CD4-positive, alpha-beta T cell treated with Interleukin-4 for 1 hour (primary cell): ENCODE measurements around the gene CLDN6.

ENCODE experiments used
- DNase-seq, 2 donors: peaks; one replicate each; pipeline ENCODE4 v3.0.0-alpha.2; 2020 to 2022

Gene CLDN6

GRCh38 chr16:2983706-2984136 lies 34.3 kb downstream of the CLDN6 start:
- DNase-seq = peak; percentile 69

GRCh38 chr16:2982402-2982801 lies 35.6 kb downstream of the CLDN6 start:
- no peak for DNase-seq

- no peak for DNase-seq
Observed at GRCh38 chr16:2981899-2982250, 36.1 kb downstream of the CLDN6 start.

GRCh38 chr16:2981177-2981898 lies 36.6 kb downstream of the CLDN6 start:
- DNase-seq = no peak

- DNase-seq = peak; percentile 93 to 94
Observed at GRCh38 chr16:2980227-2981176, 37.5 kb downstream of the CLDN6 start, which contains the start of gene PKMYT1. TSS of gene PKMYT1 (minus strand) at chr16:2980446. CDS start at chr16:2979657, 789 bp downstream.

- no peak for DNase-seq
Observed at GRCh38 chr16:2979669-2980226, 38.2 kb downstream of the CLDN6 start.

- DNase-seq = no peak
Observed at GRCh38 chr16:2977440-2977839, 40.5 kb downstream of the CLDN6 start.

- DNase-seq = no peak
Observed at GRCh38 chr16:2976673-2977072, 41.3 kb downstream of the CLDN6 start.

- no peak for DNase-seq
Observed at GRCh38 chr16:2976201-2976600, 41.8 kb downstream of the CLDN6 start.

- no peak for DNase-seq
Observed at GRCh38 chr16:2975161-2975795, 42.7 kb downstream of the CLDN6 start.

- no peak for DNase-seq
Observed at GRCh38 chr16:2974319-2975056, 43.5 kb downstream of the CLDN6 start.

- DNase-seq = no peak
Observed at GRCh38 chr16:2973605-2974318, 44.2 kb downstream of the CLDN6 start.

GRCh38 chr16:2973093-2973492 lies 44.9 kb downstream of the CLDN6 start:
- DNase-seq = no peak

- no peak for DNase-seq
Observed at GRCh38 chr16:2971985-2972784, 45.8 kb downstream of the CLDN6 start.

GRCh38 chr16:2971134-2971984 lies 46.6 kb downstream of the CLDN6 start:
- no peak for DNase-seq

GRCh38 chr16:2970563-2970962 lies 47.4 kb downstream of the CLDN6 start:
- DNase-seq = no peak

- DNase-seq = peak; percentile 63 to 64
Observed at GRCh38 chr16:2969545-2970521, 48.1 kb downstream of the CLDN6 start.

- DNase-seq = peak; percentile 82 to 84
Observed at GRCh38 chr16:2968738-2969544, 49.0 kb downstream of the CLDN6 start, which contains the start of gene PAQR4. TSS of gene PAQR4 (plus strand) at chr16:2969348. CDS start at chr16:2969675, 327 bp downstream.
